Stimulated activated CD8-positive, alpha-beta memory T cell treated with anti-CD3 and anti-CD28 coated beads, Interleukin-2, amount 100 ng/mL, for 1 hour (primary cell): ENCODE measurements around the gene RNF5.
"Not testable (repeated sequence)": the region's sequence is repeated elsewhere in the genome, so short reads cannot be mapped to it uniquely, and the experiment has no call there.

Experiments
- DNase-seq, 2 donors: peaks; one replicate each; pipeline ENCODE4 v3.0.0-alpha.2; 2020; ENCODE audit warnings: low read depth in 2 of 2

Gene RNF5

GRCh38 chr6:32204268-32204715 is 26.1 kb downstream of the RNF5 start:
- DNase-seq = no peak

- DNase-seq = no peak
Measured at GRCh38 chr6:32208996-32209395, 30.8 kb downstream of the RNF5 start.

DNA sequence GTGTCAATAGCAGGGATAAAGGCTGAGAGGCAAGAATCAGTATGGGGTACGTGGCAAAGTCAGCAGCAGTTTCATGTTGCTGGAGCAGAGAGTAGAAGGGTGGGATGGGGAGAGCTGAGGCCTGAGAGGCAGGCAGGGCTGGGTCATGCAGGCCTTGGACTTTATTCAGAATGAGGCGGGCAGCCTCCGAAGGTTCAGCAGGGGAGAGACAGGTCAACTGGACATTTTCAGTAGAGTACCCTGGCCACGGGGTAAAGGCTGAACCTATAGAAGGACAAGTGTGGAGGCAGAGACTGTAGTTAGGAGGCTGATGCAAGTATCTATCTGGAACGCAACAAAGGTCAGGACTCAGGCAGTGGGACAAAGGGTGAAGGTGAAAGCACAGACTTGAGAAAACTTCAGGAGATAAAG is 32.0 kb downstream of the RNF5 start:
- no peak for DNase-seq

- DNase-seq = not testable (repeated sequence)
Measured at GRCh38 chr6:32211432-32211831, 33.2 kb downstream of the RNF5 start.

- no peak for DNase-seq
Measured at GRCh38 chr6:32212076-32212760, 34.0 kb downstream of the RNF5 start.

GRCh38 chr6:32213649-32214048 is 35.4 kb downstream of the RNF5 start:
- DNase-seq = no peak

DNA sequence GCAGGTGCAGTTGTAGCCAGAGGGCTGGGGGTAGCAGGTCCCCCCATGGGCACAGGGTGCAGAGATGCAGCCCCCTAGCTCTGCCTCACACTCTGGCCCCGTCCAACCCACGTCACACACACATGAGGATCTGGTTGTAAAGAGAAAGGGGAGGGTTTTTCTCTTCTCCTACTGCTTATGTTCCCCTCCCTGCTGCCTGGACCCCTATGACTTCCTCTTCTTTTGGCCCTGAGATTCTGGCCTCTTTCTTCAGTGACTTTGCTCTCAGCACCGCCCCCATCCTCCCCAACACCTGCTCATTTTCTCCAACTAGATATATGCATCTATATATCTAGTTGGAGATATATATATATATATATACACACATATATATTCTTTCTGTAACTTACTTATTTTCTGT is 35.9 kb downstream of the RNF5 start:
- no peak for DNase-seq

DNA sequence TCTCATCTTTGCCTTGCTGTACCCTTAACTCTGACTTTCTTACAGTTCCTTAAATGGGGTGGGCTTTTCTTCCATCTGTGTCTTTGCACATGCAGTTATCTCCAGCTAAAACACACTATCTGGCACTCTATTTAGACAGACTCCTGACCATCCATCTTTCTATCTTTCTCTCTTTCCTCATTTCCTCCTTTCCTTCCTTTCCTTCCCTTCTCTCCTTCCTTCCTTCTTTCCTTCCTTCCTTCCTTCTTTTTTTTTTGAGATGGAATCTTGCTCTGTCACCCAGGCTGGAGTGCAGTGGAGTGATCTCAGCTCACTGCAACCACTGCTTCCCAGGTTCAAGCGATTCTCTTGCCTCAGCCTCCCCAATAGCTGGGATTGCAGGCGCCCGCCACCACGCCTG is 37.4 kb downstream of the RNF5 start:
- no peak for DNase-seq

DNA sequence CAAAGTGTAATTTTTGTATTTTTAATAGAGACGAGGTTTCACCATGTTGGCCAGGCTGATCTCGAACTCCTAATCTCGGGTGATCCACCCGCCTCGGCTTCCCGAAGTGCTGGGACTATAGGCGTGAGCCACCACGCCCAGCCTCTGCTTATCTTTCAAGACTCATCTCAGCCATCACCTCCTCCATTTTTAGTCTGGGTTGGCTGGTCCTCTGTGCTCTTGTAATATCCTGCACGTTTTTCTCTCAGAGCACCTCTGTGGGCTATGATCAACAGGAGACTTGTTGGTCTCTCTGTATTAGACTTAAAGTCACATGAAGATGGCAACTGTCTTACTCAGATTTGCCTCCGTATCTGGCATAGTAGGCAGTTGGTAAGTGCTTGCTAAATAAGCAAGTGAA is 38.1 kb downstream of the RNF5 start:
- no peak for DNase-seq

DNA sequence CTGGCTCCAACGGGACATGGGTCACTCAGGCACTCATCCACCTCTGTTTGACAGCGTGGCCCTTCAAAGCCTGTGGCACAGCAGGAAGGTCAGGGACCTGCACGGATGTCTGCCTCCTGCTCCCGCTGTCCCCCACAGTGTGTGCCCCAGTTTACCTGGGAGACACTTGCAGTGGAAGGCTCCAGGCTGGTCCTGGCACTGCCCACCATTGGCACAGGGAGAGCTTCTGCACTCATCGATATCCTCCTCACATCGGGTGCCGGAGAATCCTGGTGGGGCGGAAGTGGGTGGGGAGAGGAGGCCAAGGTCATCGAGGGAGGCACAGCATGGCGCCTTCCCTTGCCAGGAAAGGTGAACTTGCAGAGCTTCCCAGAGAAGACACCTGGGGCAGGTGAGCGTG is 38.8 kb downstream of the RNF5 start:
- DNase-seq = no peak

GRCh38 chr6:32218167-32218566 is 40.0 kb downstream of the RNF5 start:
- no peak for DNase-seq

DNA sequence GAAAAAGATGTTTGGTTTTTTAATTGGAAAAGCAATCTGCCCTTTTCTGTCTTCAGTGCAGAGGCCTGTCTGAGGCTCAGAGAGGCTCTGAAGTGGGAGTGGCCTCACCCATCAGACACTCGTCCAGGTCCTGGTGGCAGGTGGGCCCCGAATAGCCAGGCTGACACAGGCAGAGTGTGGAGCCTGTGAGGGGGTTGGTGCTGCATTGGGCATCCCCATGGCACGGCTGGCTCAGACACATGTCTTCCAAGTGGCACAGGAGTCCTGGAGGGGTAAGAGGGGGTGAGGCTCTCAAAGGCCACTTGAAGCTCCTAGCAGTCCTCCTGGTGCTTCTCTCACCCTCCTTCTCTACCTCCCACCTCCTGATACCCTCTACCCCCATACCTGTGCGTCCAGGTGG is 41.8 kb downstream of the RNF5 start:
- DNase-seq = no peak

- DNase-seq = no peak
Measured at GRCh38 chr6:32222333-32223230, 44.4 kb downstream of the RNF5 start.

DNA sequence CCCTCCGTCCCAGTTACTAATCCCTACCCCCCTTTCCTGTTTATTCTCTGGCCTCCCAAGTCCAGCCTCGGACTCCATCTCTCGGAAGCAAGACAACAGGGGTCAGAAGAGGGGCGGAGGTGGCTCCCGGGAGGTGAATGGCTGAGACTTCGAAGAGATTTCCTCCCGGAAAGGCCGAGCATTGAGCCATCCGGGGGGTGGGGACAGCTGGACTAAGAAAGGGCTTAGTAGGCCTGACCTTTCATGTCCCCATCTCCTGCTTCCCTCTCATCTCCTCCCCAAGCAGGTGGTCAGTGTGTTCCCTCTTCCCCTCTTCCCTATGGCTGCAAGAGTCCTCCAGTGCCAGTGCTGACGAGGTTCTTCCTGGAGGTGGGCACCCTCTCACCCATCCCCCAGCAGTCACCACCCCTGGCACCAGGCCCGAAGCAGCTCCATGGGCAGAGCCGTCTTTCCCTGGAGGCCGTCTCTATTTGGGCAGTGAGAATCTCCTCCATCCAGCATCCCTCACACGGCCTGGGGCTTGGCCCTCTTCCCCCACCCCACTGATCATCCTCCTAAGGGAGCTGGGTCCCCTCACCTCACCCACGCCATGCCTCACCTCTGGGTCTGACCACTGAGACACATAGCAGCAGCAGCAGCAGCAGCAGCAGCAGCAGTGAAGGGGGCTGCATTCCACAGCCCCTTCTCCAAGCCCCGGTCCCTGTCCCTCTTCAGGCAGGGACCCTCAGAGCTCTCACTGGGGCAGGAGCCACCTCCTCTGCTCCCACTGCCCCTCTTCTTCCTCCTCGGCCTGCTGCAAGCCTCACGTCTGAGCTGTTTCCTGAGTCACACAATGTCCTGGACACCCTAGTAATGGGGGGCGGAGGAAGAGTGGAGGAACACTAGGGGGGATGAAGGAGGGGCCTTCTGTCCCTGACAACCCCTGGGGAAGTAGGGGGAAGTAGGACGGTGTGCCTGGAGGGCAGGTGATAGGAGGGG is 45.3 kb downstream of the RNF5 start, which contains the start of gene NOTCH4:
Gene NOTCH4 (minus strand): TSS at position 810 of the 978 bp plus-strand sequence. CDS start 139 bp downstream, at position 671.
- DNase-seq = no peak

DNA sequence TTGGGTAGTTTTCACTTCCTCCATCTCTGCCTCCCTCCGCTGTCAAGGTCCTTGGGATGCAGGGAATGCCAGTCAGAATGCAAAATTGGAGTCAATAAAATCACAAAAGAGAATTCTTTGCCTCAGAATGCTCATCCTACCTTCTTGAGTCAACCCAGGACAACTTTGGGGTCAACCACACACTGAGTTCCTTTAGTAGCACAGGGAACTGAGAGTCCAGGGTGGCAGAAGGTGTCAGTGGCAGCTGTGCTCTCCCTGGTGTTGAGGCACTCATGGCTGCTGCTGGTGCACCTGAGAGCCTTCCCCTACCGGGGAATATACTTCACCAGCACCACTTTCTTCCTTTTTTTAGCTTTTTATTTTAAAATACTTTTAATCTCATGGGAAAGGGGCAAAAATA is 46.5 kb downstream of the RNF5 start:
- DNase-seq = no peak

GRCh38 chr6:32226434-32226833 is 48.2 kb downstream of the RNF5 start:
- DNase-seq = no peak
